Erythroblast (primary cell): ENCODE measurements around the gene IL36B.

Experiments
- GATA1 ChIP-seq: IDR thresholded peaks from 2 replicates; pipeline ENCODE4 v1.6.1; 2011; ENCODE audit warnings: low read depth, mild to moderate bottlenecking, control low read depth, low read length, moderate library complexity
- POLR2A ChIP-seq: IDR thresholded peaks from 2 replicates; pipeline ENCODE4 v1.6.1; 2011; ENCODE audit warnings: mild to moderate bottlenecking, low read length

GRCh38 chr2:113041871-113042270, 10.8 kb downstream of the IL36B start:
- TF ChIP-seq POLR2A (no peak), GATA1 (no peak)
